ENCODE measurements around the gene VAV1.

Gene VAV1

GRCh38 chr19:6811378-6811777 lies 38.9 kb downstream of the VAV1 start:
- no peak for DNase-seq (ENCODE audit: low read depth in 1 of 2, low spot score in 1 of 2)
- H3K27ac ChIP-seq (replicated peaks), result no peak overlapping the region
- TF ChIP-seq REST (IDR thresholded peaks at IDR 0.05; ENCODE audit: insufficient replicate concordance, low read depth) (no peak), GABPA (IDR thresholded peaks at IDR 0.05; ENCODE audit: low read depth) (no peak), SPI1 (IDR thresholded peaks at IDR 0.05; ENCODE audit: borderline replicate concordance, low read depth) (no peak), POLR2AphosphoS5 (IDR thresholded peaks at IDR 0.05; ENCODE audit: low read depth) (no peak)
- TF ChIP-seq, protein P1, sequence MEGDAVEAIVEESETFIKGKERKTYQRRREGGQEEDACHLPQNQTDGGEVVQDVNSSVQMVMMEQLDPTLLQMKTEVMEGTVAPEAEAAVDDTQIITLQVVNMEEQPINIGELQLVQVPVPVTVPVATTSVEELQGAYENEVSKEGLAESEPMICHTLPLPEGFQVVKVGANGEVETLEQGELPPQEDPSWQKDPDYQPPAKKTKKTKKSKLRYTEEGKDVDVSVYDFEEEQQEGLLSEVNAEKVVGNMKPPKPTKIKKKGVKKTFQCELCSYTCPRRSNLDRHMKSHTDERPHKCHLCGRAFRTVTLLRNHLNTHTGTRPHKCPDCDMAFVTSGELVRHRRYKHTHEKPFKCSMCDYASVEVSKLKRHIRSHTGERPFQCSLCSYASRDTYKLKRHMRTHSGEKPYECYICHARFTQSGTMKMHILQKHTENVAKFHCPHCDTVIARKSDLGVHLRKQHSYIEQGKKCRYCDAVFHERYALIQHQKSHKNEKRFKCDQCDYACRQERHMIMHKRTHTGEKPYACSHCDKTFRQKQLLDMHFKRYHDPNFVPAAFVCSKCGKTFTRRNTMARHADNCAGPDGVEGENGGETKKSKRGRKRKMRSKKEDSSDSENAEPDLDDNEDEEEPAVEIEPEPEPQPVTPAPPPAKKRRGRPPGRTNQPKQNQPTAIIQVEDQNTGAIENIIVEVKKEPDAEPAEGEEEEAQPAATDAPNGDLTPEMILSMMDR (IDR thresholded peaks at IDR 0.05; ENCODE audit: insufficient read depth, low read length), result no peak
- H3K27me3 ChIP-seq (ENCODE audit: insufficient read depth, poor library complexity, severe bottlenecking), result no peaks in the 10 kb centered on the region
- H3K4me3 ChIP-seq (replicated peaks; ENCODE audit: insufficient read depth, low read length), result no peak overlapping the region

DNA sequence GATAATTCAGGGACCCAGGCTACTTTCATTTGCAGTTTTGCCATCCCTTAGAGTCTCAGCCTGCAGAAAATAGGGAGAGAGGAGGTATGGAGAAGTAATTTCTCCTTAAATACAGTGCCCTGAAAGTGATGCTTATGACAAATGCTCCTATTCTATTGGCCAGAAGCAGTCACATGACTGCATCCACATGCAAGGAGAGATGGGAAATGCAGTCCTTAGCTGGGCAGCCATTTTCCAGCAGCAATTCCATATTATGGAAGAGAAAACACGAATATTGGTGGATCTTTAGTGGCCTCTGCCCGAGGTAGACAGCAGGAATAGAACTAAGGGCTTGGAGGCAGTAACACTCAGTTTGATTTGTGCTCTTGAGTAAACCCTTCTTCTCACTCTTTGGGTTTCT lies 39.4 kb downstream of the VAV1 start:
- peak in 1 of 2 experiments; percentile 36 for DNase-seq (ENCODE audit: low read depth in 1 of 2, low spot score in 1 of 2)
- Histone ChIP-seq H3K27ac (replicated peaks) (no peak overlapping the region), H3K27me3 (ENCODE audit: insufficient read depth, poor library complexity, severe bottlenecking) (no peaks in the 10 kb centered on the region)

DNA sequence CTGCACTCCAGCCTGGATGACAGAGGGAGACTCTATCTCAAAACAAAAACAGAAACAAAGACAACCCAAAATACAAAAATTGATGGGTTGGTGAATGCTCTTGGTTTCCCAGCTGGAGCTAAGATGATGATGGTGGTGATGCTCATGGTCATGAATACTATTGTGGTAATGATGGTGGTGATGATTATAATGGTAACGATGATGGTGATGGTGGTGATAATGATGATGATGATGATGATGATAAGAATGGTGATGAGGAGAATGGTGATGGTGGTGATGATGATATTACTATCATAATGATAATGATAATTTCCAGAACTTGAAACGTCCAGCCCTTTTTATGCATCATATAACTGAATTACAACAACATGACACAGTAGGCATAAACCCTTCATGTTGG lies 40.1 kb downstream of the VAV1 start:
- no peak for DNase-seq (ENCODE audit: low read depth in 1 of 2, low spot score in 1 of 2)
- Histone ChIP-seq H3K4me3 (replicated peaks; ENCODE audit: insufficient read depth, low read length) (no peak overlapping the region), H3K27me3 (ENCODE audit: insufficient read depth, poor library complexity, severe bottlenecking) (no peaks in the 10 kb centered on the region), H3K27ac (replicated peaks) (no peak overlapping the region)
- TF ChIP-seq POLR2AphosphoS5 (IDR thresholded peaks at IDR 0.05; ENCODE audit: low read depth) (no peak), SPI1 (IDR thresholded peaks at IDR 0.05; ENCODE audit: borderline replicate concordance, low read depth) (no peak), GABPA (IDR thresholded peaks at IDR 0.05; ENCODE audit: low read depth) (no peak), REST (IDR thresholded peaks at IDR 0.05; ENCODE audit: insufficient replicate concordance, low read depth) (no peak)
- TF ChIP-seq, protein P1 (IDR thresholded peaks at IDR 0.05; ENCODE audit: insufficient read depth, low read length), result no peak

More for the DNA sequence above, 39.4 kb downstream of the VAV1 start:
- no peak overlapping the region for H3K4me3 ChIP-seq (replicated peaks; ENCODE audit: insufficient read depth, low read length)
- TF ChIP-seq GABPA (IDR thresholded peaks at IDR 0.05; ENCODE audit: low read depth) (no peak), POLR2AphosphoS5 (IDR thresholded peaks at IDR 0.05; ENCODE audit: low read depth) (no peak), SPI1 (IDR thresholded peaks at IDR 0.05; ENCODE audit: borderline replicate concordance, low read depth) (no peak), REST (IDR thresholded peaks at IDR 0.05; ENCODE audit: insufficient replicate concordance, low read depth) (no peak)
- TF ChIP-seq, protein P1 (IDR thresholded peaks at IDR 0.05; ENCODE audit: insufficient read depth, low read length), result no peak

Measured in HL-60 (cell line).